ENCODE data around the gene COL4A5. TPM values are rescaled to one million over a fixed set of nuclear protein-coding genes. Genes with fewer than 3 reads are reported as not detected.
"Not testable (repeated sequence)": the region's sequence is repeated elsewhere in the genome, so short reads cannot be mapped to it uniquely, and the experiment has no call there.

COL4A5 gene
- total RNA-seq, 8 experiments from 2014 or later = 4.8 to 125 (median 34.1) TPM

GRCh38 chrX:108481528-108481927, 41.9 kb downstream of the COL4A5 start:
- H3K27ac ChIP-seq; in situ Hi-C loops (cut with MboI; ENCODE audit: low pct_unique_long_range_greater_than_20kb in 2 of 9, low sequenced_read_pairs in 9 of 9, unreplicated experiment in 9 of 9); H3K4me3 ChIP-seq; ATAC-seq (replicated peaks in 6 of 8); H3K4me1 ChIP-seq (replicated peaks in 1 of 2): not testable (repeated sequence)
- WGBS, 10 experiments = 41 to 54% methylated on average over 4 to 6 of the region's 6 CpGs; no CpG with 5 or more reads in 8 of the 10 experiments

DNA sequence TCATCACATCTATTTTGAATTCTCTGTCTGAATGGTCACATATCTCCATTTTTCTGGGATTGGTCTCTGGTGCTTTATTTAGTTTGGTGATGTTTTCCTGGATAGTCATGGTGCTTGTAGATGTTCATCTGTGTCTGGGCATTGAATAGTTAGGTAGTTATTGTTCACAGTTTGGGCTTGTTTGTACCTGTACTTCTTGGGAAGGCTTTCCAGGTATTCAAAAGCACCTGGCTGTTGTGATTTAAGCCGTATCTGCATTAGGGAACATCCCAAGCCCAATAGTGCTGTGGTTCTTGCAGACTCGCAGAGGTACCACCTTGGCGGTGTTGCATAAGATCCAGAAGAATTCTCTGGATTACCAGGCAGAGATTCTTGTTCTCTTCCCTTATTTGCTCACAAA, 44.6 kb downstream of the COL4A5 start:
- no peak for ATAC-seq (replicated peaks in 6 of 8)
- no peaks in the 10 kb centered on the region for H3K4me1 ChIP-seq (replicated peaks in 1 of 2)
- in situ Hi-C loops (cut with MboI; ENCODE audit: low pct_unique_long_range_greater_than_20kb in 2 of 9, low sequenced_read_pairs in 9 of 9, unreplicated experiment in 9 of 9) = no loop called here
- H3K4me3 ChIP-seq = no peak overlapping the region
- WGBS, 10 experiments = 40 to 70% (median 40%) methylated on average over 1 to 2 of the region's 3 CpGs; no CpG with 5 or more reads in 7 of the 10 experiments
- H3K27ac ChIP-seq = no peak overlapping the region

GRCh38 chrX:108485960-108486359, 46.3 kb downstream of the COL4A5 start:
- in situ Hi-C loops (cut with MboI; ENCODE audit: low pct_unique_long_range_greater_than_20kb in 2 of 9, low sequenced_read_pairs in 9 of 9, unreplicated experiment in 9 of 9) = no loop called here
- no peak overlapping the region for H3K4me3 ChIP-seq
- H3K27ac ChIP-seq = no peak overlapping the region
- WGBS, 10 experiments = 50 to 100% (median 71%) methylated on average over 1 to 2 of the region's 2 CpGs; no CpG with 5 or more reads in 6 of the 10 experiments
- H3K4me1 ChIP-seq (replicated peaks in 1 of 2) = no peaks in the 10 kb centered on the region
- peak in 1 of 8 experiments; percentile 57 for ATAC-seq (replicated peaks in 6 of 8)

- no peak overlapping the region for H3K27ac ChIP-seq
- in situ Hi-C loops (cut with MboI; ENCODE audit: low pct_unique_long_range_greater_than_20kb in 2 of 9, low sequenced_read_pairs in 9 of 9, unreplicated experiment in 9 of 9) = no loop called here
- H3K4me1 ChIP-seq (replicated peaks in 1 of 2) = no peaks in the 10 kb centered on the region
- peak in 1 of 8 experiments; percentile 27 for ATAC-seq (replicated peaks in 6 of 8)
- 0 to 100% (median 68%) methylated on average over 1 to 3 of the region's 3 CpGs; no CpG with 5 or more reads in 3 of the 10 experiments for WGBS, 10 experiments
- H3K4me3 ChIP-seq = no peak overlapping the region
Observed at GRCh38 chrX:108494406-108495090, 54.9 kb downstream of the COL4A5 start.

- Histone ChIP-seq H3K4me3 (no peak overlapping the region), H3K27ac (no peak overlapping the region), H3K4me1 (replicated peaks in 1 of 2) (no peaks in the 10 kb centered on the region)
- WGBS, 10 experiments = 50 to 100% (median 83%) methylated on average over 1 of the region's 1 CpG; no CpG with 5 or more reads in 5 of the 10 experiments
- peak in 1 of 8 experiments; percentile 16 for ATAC-seq (replicated peaks in 6 of 8)
- in situ Hi-C loops (cut with MboI; ENCODE audit: low pct_unique_long_range_greater_than_20kb in 2 of 9, low sequenced_read_pairs in 9 of 9, unreplicated experiment in 9 of 9) = no loop called here
Observed at GRCh38 chrX:108511721-108512120, 72.1 kb downstream of the COL4A5 start.

DNA sequence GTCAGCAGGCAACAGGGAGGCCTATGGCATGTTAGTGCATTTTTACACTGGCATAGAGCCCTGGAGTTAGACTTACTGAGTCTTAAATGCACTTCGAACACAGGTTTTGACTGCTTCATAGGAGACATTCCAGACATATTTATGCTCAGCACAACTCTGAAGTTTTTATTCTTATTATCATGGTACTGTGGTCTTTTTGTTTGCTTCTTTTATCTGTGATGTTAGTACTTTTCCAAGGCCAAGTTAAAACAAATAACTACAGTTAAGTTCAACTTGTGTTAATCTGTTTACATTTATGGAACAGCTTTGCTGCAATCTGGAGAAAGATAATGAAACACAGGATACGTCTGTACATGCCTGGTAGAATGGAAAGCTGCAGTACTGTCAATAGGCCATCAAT, 76.5 kb downstream of the COL4A5 start:
- in situ Hi-C loops (cut with MboI; ENCODE audit: low pct_unique_long_range_greater_than_20kb in 2 of 9, low sequenced_read_pairs in 9 of 9, unreplicated experiment in 9 of 9) = no loop called here
- ATAC-seq (replicated peaks in 6 of 8) = peak in 4 of 8 experiments; percentile 39 to 69 (median 54)
- WGBS, 10 experiments = 50 to 100% methylated on average over 1 to 2 of the region's 2 CpGs; no CpG with 5 or more reads in 8 of the 10 experiments
- H3K4me1 ChIP-seq (replicated peaks in 1 of 2) = no peaks in the 10 kb centered on the region
- no peak overlapping the region for H3K27ac ChIP-seq
- H3K4me3 ChIP-seq = no peak overlapping the region

DNA sequence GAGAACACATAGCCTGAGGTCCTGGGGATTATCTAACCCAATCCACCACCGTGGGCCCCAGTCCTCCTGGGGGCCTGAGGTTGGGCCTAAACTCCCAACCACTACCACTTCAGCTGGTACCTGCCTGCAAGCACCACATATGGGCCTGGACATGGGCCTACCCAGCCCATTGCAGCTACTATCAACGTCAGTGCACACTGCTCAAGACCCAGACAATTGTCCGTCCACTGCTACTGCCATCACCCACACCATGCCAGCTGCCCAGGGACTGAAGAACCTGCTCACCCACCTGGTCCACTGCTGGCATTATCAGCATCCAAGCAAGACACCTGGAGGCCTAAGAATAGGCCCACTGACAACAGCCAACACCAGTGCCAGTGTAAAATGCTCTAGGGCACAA, 88.1 kb downstream of the COL4A5 start:
- 40% methylated on average over 1 of the region's 3 CpGs; no CpG with 5 or more reads in 9 of the 10 experiments for WGBS, 10 experiments
- no peak for ATAC-seq (replicated peaks in 6 of 8)
- in situ Hi-C loops (cut with MboI; ENCODE audit: low pct_unique_long_range_greater_than_20kb in 2 of 9, low sequenced_read_pairs in 9 of 9, unreplicated experiment in 9 of 9) = loop anchor here in 1 of 9 experiments (25.0 kb wide), 1 partner anchor 315 kb away; no protein-coding TSS in a partner anchor

GRCh38 chrX:108537005-108537404, 97.4 kb downstream of the COL4A5 start:
- ATAC-seq (replicated peaks in 6 of 8) = peak in 3 of 8 experiments; percentile 38 to 60 (median 49)
- H3K27ac ChIP-seq = no peak overlapping the region
- 0 to 50% (median 24%) methylated on average over 2 of the region's 2 CpGs; no CpG with 5 or more reads in 7 of the 10 experiments for WGBS, 10 experiments
- H3K4me1 ChIP-seq (replicated peaks in 1 of 2) = no peaks in the 10 kb centered on the region
- in situ Hi-C loops (cut with MboI; ENCODE audit: low pct_unique_long_range_greater_than_20kb in 2 of 9, low sequenced_read_pairs in 9 of 9, unreplicated experiment in 9 of 9) = loop anchor here in 1 of 9 experiments (25.0 kb wide), 1 partner anchor 325 kb away; no protein-coding TSS in a partner anchor
- H3K4me3 ChIP-seq = no peak overlapping the region

More for the DNA sequence above, 88.1 kb downstream of the COL4A5 start:
- Histone ChIP-seq H3K4me1 (replicated peaks in 1 of 2) (no peaks in the 10 kb centered on the region), H3K4me3 (no peak overlapping the region), H3K27ac (no peak overlapping the region)

DNA sequence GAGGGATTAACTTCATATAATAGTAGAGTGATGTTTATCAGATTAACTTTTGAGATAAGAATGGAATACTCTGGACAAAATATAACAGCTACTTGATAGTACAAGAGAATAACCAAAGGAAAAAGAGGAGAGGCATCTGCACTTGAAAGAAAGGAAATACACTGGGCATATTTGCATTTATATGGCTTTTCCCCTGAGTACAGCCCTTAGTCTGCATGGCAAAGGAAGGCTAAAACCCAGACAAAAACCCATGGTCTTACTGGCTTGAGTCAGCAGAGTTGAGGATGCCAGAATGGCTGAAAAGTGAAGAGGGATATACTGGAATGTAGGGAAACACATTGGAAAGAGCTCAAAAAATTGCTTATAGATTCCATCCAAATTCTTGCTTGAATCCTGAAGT, 101.6 kb downstream of the COL4A5 start:
- H3K4me3 ChIP-seq = no peak overlapping the region
- in situ Hi-C loops (cut with MboI; ENCODE audit: low pct_unique_long_range_greater_than_20kb in 2 of 9, low sequenced_read_pairs in 9 of 9, unreplicated experiment in 9 of 9) = loop anchor here in 1 of 9 experiments (25.0 kb wide), 1 partner anchor 329 kb away; no protein-coding TSS in a partner anchor
- no peak overlapping the region for H3K27ac ChIP-seq
- ATAC-seq (replicated peaks in 6 of 8) = peak in 4 of 8 experiments; percentile 32 to 39 (median 33)
- no peaks in the 10 kb centered on the region for H3K4me1 ChIP-seq (replicated peaks in 1 of 2)

GRCh38 chrX:108557580-108557979, 117.9 kb downstream of the COL4A5 start:
- Histone ChIP-seq H3K27ac (no peak overlapping the region), H3K4me1 (replicated peaks in 1 of 2) (no peaks in the 10 kb centered on the region), H3K4me3 (no peak overlapping the region)
- no peak for ATAC-seq (replicated peaks in 6 of 8)
- in situ Hi-C loops (cut with MboI; ENCODE audit: low pct_unique_long_range_greater_than_20kb in 2 of 9, low sequenced_read_pairs in 9 of 9, unreplicated experiment in 9 of 9) = no loop called here
- 28 to 80% methylated on average over 1 to 4 of the region's 4 CpGs; no CpG with 5 or more reads in 8 of the 10 experiments for WGBS, 10 experiments

- Histone ChIP-seq H3K4me3 (no peak overlapping the region), H3K4me1 (replicated peaks in 1 of 2) (no peaks in the 10 kb centered on the region), H3K27ac (no peak overlapping the region)
- ATAC-seq (replicated peaks in 6 of 8) = no peak
- in situ Hi-C loops (cut with MboI; ENCODE audit: low pct_unique_long_range_greater_than_20kb in 2 of 9, low sequenced_read_pairs in 9 of 9, unreplicated experiment in 9 of 9) = no loop called here
- 0 to 100% (median 55%) methylated on average over 1 of the region's 1 CpG; no CpG with 5 or more reads in 6 of the 10 experiments for WGBS, 10 experiments
Observed at GRCh38 chrX:108558217-108558616, 118.6 kb downstream of the COL4A5 start.

- no peaks in the 10 kb centered on the region for H3K4me1 ChIP-seq (replicated peaks in 1 of 2)
- in situ Hi-C loops (cut with MboI; ENCODE audit: low pct_unique_long_range_greater_than_20kb in 2 of 9, low sequenced_read_pairs in 9 of 9, unreplicated experiment in 9 of 9) = no loop called here
- no peak for ATAC-seq (replicated peaks in 6 of 8)
Observed at GRCh38 chrX:108573136-108573535, 133.5 kb downstream of the COL4A5 start.

GRCh38 chrX:108582151-108582550, 142.5 kb downstream of the COL4A5 start:
- Histone ChIP-seq H3K4me3 (no peak overlapping the region), H3K4me1 (replicated peaks in 1 of 2) (no peaks in the 10 kb centered on the region), H3K27ac (no peak overlapping the region)
- in situ Hi-C loops (cut with MboI; ENCODE audit: low pct_unique_long_range_greater_than_20kb in 2 of 9, low sequenced_read_pairs in 9 of 9, unreplicated experiment in 9 of 9) = no loop called here
- no peak for ATAC-seq (replicated peaks in 6 of 8)
- 40 to 67% methylated on average over 1 of the region's 1 CpG; no CpG with 5 or more reads in 8 of the 10 experiments for WGBS, 10 experiments

More at GRCh38 chrX:108573136-108573535, 133.5 kb downstream of the COL4A5 start:
- Histone ChIP-seq H3K27ac (no peak overlapping the region), H3K4me3 (no peak overlapping the region)

All from motor neuron (in vitro differentiated cells).